ENCODE data around the gene DUSP23. TPM values are rescaled to one million over a fixed set of nuclear protein-coding genes. Genes with fewer than 3 reads are reported as not detected.

The DUSP23 gene
- total and polyA plus RNA-seq, 2 donors (not counting 3 experiments of a cell fraction or from before 2014, with no cell fraction given): 82.5 to 197 TPM

GRCh38 chr1:159826441-159827101 lies 45.8 kb downstream of the DUSP23 start, which contains the start of gene SLAMF8:
TSS of gene SLAMF8 (plus strand) at chr1:159826873. CDS start at chr1:159826899, 26 bp downstream.
- no peak within 1 kb of the TSS for H3K4me2 ChIP-seq (ENCODE audit: insufficient read depth, low read length)
- H3K4me1 ChIP-seq (ENCODE audit: control insufficient read depth, extremely low read depth, insufficient read depth, low read length): no peaks in the 10 kb centered on the region
- TF ChIP-seq MYC (IDR thresholded peaks at IDR 0.05; ENCODE audit: low read depth, low read length) (no peak), EZH2 (IDR thresholded peaks at IDR 0.05; ENCODE audit: borderline replicate concordance, low read depth, low read length, severe bottlenecking) (no peak), CTCF (IDR thresholded peaks at IDR 0.05; ENCODE audit: extremely low read depth in 1 of 2, insufficient read depth in 1 of 2, low read depth in 1 of 2, low read length in 2 of 2) (no peak), MAX (IDR thresholded peaks at IDR 0.05; ENCODE audit: insufficient read depth, insufficient read length) (no peak), POLR2A (IDR thresholded peaks at IDR 0.05; ENCODE audit: low read depth, low read length) (no peak), JUN (IDR thresholded peaks at IDR 0.05; ENCODE audit: borderline replicate concordance, insufficient read depth, insufficient read length, low read depth) (no peak), POLR2AphosphoS5 (IDR thresholded peaks at IDR 0.05; ENCODE audit: insufficient read depth, low read depth, low read length) (no peak), GATA2 (IDR thresholded peaks at IDR 0.05; ENCODE audit: insufficient read depth, insufficient read length, low read depth, low read length) (no peak), FOS (IDR thresholded peaks at IDR 0.05; ENCODE audit: borderline replicate concordance, insufficient read depth, low read length) (no peak)
- FAIRE-seq (no peak), DNase-seq (ENCODE audit: low read depth, low spot score) (no peak)
- CTCF ChIA-PET: interaction anchor here (0.6 to 9.0 kb wide), 4 partner anchors 27 to 181 kb away, joined by 3 to 71 read pairs (median 4); partner anchors contain the start of gene DUSP23
- POLR2A ChIA-PET: interaction anchor here (0.6 kb wide), 1 partner anchor 343 kb away, joined by 4 read pairs; no protein-coding TSS in a partner anchor
- no TSS peak for BruUV-seq (replicated peaks)
- no peaks in the 10 kb centered on the region for H3K9me3 ChIP-seq (replicated peaks; ENCODE audit: control insufficient read depth, insufficient read depth, low read length)
- H3K9me1 ChIP-seq (replicated peaks; ENCODE audit: control insufficient read depth, extremely low read depth, insufficient read depth, low read length): no peaks in the 10 kb centered on the region
- no peak within 1 kb of the TSS for H3K9ac ChIP-seq (replicated peaks; ENCODE audit: extremely low read depth, insufficient read depth, low read length)
- H3K79me2 ChIP-seq (ENCODE audit: control insufficient read depth, insufficient read depth, low read length): no peaks in the 10 kb centered on the region
- intact Hi-C loops (cut with micrococcal nuclease) (no loop called here), dilution Hi-C loops (cut with MboI; ENCODE audit: extremely low pct_ligation_motif_present, low sequenced_read_pairs) (no loop called here)
- no peak within 1 kb of the TSS for H3K4me3 ChIP-seq (replicated peaks in 1 of 3; ENCODE audit: insufficient read depth in 1 of 3, low read depth in 1 of 3, low read length in 3 of 3)
- no peak within 1 kb of the TSS for H3K27ac ChIP-seq (ENCODE audit: insufficient read depth, low read depth, low read length)
- no peak within 1 kb of the TSS for H2AFZ ChIP-seq (ENCODE audit: low read depth, low read length)
- no peaks in the 10 kb centered on the region for H3K36me3 ChIP-seq (ENCODE audit: control insufficient read depth in 2 of 2, extremely low read depth in 1 of 2, insufficient read depth in 2 of 2, low read length in 2 of 2)
- peaks cover 13 to 16% of the 10 kb centered on the region in 2 experiments for H3K27me3 ChIP-seq (ENCODE audit: control insufficient read depth in 2 of 2, insufficient read depth in 2 of 2, low read length in 2 of 2)
- H4K20me1 ChIP-seq (replicated peaks; ENCODE audit: control insufficient read depth, extremely low read depth, insufficient read depth, low read length): no peaks in the 10 kb centered on the region
